LNCaP clone FGC (cell line): ENCODE results near the gene C5orf46.

Experiments
- DNase-seq: peaks from one replicate; pipeline ENCODE4 v3.0.0-alpha.2; 2011; ENCODE audit warnings: low read depth
- H3K4me3 ChIP-seq: 2 replicates; pipeline ENCODE4 v1.5.1; 2011; ENCODE audit warnings: mild to moderate bottlenecking, low read depth, low read length, control low read depth
- CTCF ChIP-seq: IDR thresholded peaks from 2 replicates; pipeline ENCODE4 v1.5.1; 2012; ENCODE audit warnings: mild to moderate bottlenecking; ENCODE audit not compliant: control insufficient read depth, insufficient read depth; ENCODE audit errors: extremely low read depth

Gene C5orf46

GRCh38 chr5:147856801-147857200 lies 49.5 kb downstream of the C5orf46 start:
- no peak for TF ChIP-seq CTCF
- no peak for DNase-seq
- H3K4me3 ChIP-seq = no peak overlapping the region

- no peak overlapping the region for H3K4me3 ChIP-seq
- DNase-seq = no peak
- TF ChIP-seq CTCF = no peak
Measured at GRCh38 chr5:147855774-147856069, 50.6 kb downstream of the C5orf46 start.

- no peak for DNase-seq
- no peak for TF ChIP-seq CTCF
- no peak overlapping the region for H3K4me3 ChIP-seq
Measured at GRCh38 chr5:147854894-147855773, 51.2 kb downstream of the C5orf46 start.

DNA sequence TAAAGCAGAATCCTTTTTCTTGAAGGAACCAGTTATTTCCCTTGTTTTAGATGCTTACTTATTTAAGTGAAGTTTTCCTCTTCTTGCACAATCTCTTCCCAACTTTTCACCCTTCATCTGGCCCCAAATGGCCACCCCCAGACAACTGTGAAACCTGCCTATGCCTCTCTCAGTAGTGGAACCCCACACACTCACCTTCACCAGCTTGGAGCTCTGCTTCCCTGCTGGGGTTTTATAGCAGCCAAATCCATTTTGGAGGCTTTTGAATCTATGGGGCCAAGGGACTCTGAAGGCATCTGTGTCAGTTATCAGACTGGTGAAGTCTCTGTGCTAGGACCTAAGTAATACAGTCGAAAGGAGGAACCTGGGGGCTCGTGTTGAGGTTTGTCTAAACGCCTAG lies 52.0 kb downstream of the C5orf46 start:
- TF ChIP-seq CTCF = no peak
- DNase-seq = no peak
- H3K4me3 ChIP-seq = no peak overlapping the region

GRCh38 chr5:147853372-147853987 lies 52.9 kb downstream of the C5orf46 start:
- DNase-seq = no peak
- H3K4me3 ChIP-seq = no peak overlapping the region
- TF ChIP-seq CTCF = no peak

- no peak for DNase-seq
- H3K4me3 ChIP-seq = no peak overlapping the region
- TF ChIP-seq CTCF = no peak
Measured at GRCh38 chr5:147852365-147852764, 54.0 kb downstream of the C5orf46 start.
